ENCODE measurements around the gene HSD17B8. TPM values are rescaled to one million over a fixed set of nuclear protein-coding genes. Genes with fewer than 3 reads are reported as not detected.

Gene HSD17B8
- 0.19 TPM in 1 of 2 replicates, not detected in the other for total RNA-seq (2014; rRNA removed; shearing (Covaris generic))

- no peak for DNase-seq (ENCODE audit: low spot score)
Measured at GRCh38 chr6:33204415-33205190, at the start of gene HSD17B8. Gene HSD17B8, plus strand, starts transcription at chr6:33204655. Its CDS starts 14 bp downstream, at chr6:33204669.

- no peak for DNase-seq (ENCODE audit: low spot score)
Measured at GRCh38 chr6:33156561-33156960, 47.9 kb upstream of the HSD17B8 start.

- DNase-seq (ENCODE audit: low spot score): no peak
Measured at GRCh38 chr6:33156964-33157363, 47.5 kb upstream of the HSD17B8 start.

- DNase-seq (ENCODE audit: low spot score): no peak
Measured at GRCh38 chr6:33160096-33160495, 44.4 kb upstream of the HSD17B8 start.

GRCh38 chr6:33160728-33161344 lies 43.6 kb upstream of the HSD17B8 start:
- peak; percentile 93 for DNase-seq (ENCODE audit: low spot score)

GRCh38 chr6:33161354-33162331 lies 42.8 kb upstream of the HSD17B8 start:
- DNase-seq (ENCODE audit: low spot score): peak; percentile 36

GRCh38 chr6:33163540-33163939 lies 40.9 kb upstream of the HSD17B8 start:
- no peak for DNase-seq (ENCODE audit: low spot score)

GRCh38 chr6:33164176-33164575 lies 40.3 kb upstream of the HSD17B8 start:
- no peak for DNase-seq (ENCODE audit: low spot score)

- no peak for DNase-seq (ENCODE audit: low spot score)
Measured at GRCh38 chr6:33164665-33165373, 39.6 kb upstream of the HSD17B8 start.

- no peak for DNase-seq (ENCODE audit: low spot score)
Measured at GRCh38 chr6:33165581-33166258, 38.7 kb upstream of the HSD17B8 start.

- no peak for DNase-seq (ENCODE audit: low spot score)
Measured at GRCh38 chr6:33166363-33166762, 38.1 kb upstream of the HSD17B8 start.

GRCh38 chr6:33166811-33167210 lies 37.6 kb upstream of the HSD17B8 start:
- no peak for DNase-seq (ENCODE audit: low spot score)

- no peak for DNase-seq (ENCODE audit: low spot score)
Measured at GRCh38 chr6:33167374-33168283, 36.8 kb upstream of the HSD17B8 start.

GRCh38 chr6:33168284-33168601 lies 36.2 kb upstream of the HSD17B8 start:
- no peak for DNase-seq (ENCODE audit: low spot score)

GRCh38 chr6:33168639-33169038 lies 35.8 kb upstream of the HSD17B8 start:
- DNase-seq (ENCODE audit: low spot score): no peak

- no peak for DNase-seq (ENCODE audit: low spot score)
Measured at GRCh38 chr6:33169291-33170175, 34.9 kb upstream of the HSD17B8 start.

- no peak for DNase-seq (ENCODE audit: low spot score)
Measured at GRCh38 chr6:33170176-33171015, 34.1 kb upstream of the HSD17B8 start.

Data from A172 (cell line).